Body of pancreas (tissue), 4 donors: Measurements from ENCODE around the gene NOP56. TPM values are rescaled to one million over a fixed set of nuclear protein-coding genes. Genes with fewer than 3 reads are reported as not detected.
"Not testable (repeated sequence)": the region's sequence is repeated elsewhere in the genome, so short reads cannot be mapped to it uniquely, and the experiment has no call there.

ENCODE experiments used
- ATAC-seq: fragments of 150-250 bp; one replicate; pipeline ENCODE4 v1.9.1; 2016
- DNase-seq, 4 donors: peaks; one replicate each; pipeline ENCODE4 v3.0.0-alpha.2; 2019
- H3K27ac ChIP-seq, 4 donors: fragments of 200-600 bp; sonication (generic); 1 replicate in 3 of 4; 2 replicates in 1 of 4; pipeline versions ENCODE4 v1.5.1 to v1.6.1; 2016 to 2019; ENCODE audit warnings: mild to moderate bottlenecking in 1 of 4, mixed read lengths in 1 of 4, moderate library complexity in 1 of 4
- H3K27me3 ChIP-seq, 2 donors: fragments of 200-600 bp; sonication (generic); one replicate each; pipeline ENCODE4 v1.6.0; 2016; ENCODE audit warnings: mild to moderate bottlenecking in 1 of 2
- H3K36me3 ChIP-seq, 2 donors: fragments of 200-600 bp; sonication (generic); replicated peaks in 1 of 2; 2 replicates each; pipeline ENCODE4 v1.5.1; 2016; ENCODE audit warnings: low read depth in 2 of 2; ENCODE audit not compliant: insufficient read depth in 1 of 2
- H3K4me1 ChIP-seq: fragments of 200-600 bp; sonication (generic); one replicate; pipeline ENCODE4 v1.6.0; 2016
- H3K4me3 ChIP-seq, 2 donors: fragments of 200-600 bp; sonication (generic); 1 replicate in 1 of 2; 2 replicates in 1 of 2; pipeline ENCODE4 v1.5.1; 2016 to 2019
- H3K9me3 ChIP-seq, 3 donors: fragments of 200-600 bp; sonication (generic); 1 replicate in 2 of 3; 2 replicates in 1 of 3; pipeline ENCODE4 v1.5.1; 2016
- CTCF ChIP-seq, 7 experiments: fragments of 450-650 bp in 4 of 7; fragments of 200-600 bp in 3 of 7; sonication (generic) in 3 of 7; IDR thresholded peaks; one replicate each; pipeline ENCODE4 v1.5.1; 2016 to 2019; ENCODE audit warnings: antibody characterized with exemption in 7 of 7
- POLR2A ChIP-seq, 3 donors: fragments of 450-650 bp; IDR thresholded peaks; one replicate each; pipeline ENCODE4 v1.6.1; 2016; ENCODE audit warnings: antibody characterized with exemption in 3 of 3, mild to moderate bottlenecking in 2 of 3
- WGBS, 2 donors: methylation state at CpG; one replicate each; pipeline ENCODE4 v1.1.5; 2017; 5-methylcytosine and 5-hydroxymethylcytosine counted together
- intact Hi-C: fragments of 100-400 bp; cut with DNase I; formaldehyde crosslinking; loops from one replicate; pipeline ENCODE4 v1.15.1; 2023
- total RNA-seq, 2 donors: library from RNA; depleted of rRNA; stranded (reverse); fragments of >200 nt; gene quantifications; one replicate each; pipeline ENCODE4 v1.1.0, GENCODE V29; 2016

The NOP56 gene
- total RNA-seq, 2 donors from 2014 or later: 57.1 to 165 TPM

DNA sequence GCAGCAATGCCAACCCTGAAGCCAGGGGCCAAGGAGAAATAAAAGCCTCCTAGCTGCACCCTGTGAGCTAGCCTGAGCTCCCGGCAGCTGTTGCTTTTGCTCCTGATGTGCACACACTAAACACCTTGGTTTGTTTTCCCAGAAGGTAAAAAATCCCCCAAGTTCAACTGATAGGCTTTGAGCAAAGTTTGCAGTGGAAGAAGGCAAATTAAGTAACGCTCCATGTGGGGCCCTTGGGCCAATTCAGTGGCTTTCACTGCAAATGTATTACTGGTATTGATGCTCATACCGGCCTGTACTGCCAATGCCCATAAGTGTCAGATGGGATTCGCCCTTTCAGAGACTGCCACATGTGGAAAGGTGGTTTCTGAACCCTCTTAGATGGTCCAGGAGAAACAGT lies 21.0 kb downstream of the NOP56 start:
- TF ChIP-seq POLR2A (IDR thresholded peaks at IDR 0.05) (no peak), CTCF (IDR thresholded peaks at IDR 0.05) (no peak)

DNA sequence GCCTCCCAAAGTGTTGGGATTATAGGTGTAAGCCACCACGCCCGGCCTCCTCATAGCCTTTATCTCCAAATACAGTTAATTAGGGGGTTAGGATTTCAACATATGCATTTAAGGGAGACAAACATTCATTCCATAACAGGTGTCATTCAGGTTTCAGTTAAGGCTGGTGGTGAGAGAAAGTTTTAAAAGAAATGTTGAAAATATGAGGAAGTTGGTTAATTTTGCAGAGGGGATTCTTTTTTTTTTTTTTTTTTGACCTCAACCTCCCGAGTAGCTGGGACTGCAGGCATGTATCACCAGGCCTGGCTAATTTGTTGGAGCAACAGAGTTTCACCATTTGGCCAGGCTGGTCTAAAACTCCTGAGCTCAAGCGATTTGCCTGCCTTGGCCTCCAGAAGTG lies 27.6 kb downstream of the NOP56 start:
- no peak for TF ChIP-seq CTCF (IDR thresholded peaks at IDR 0.05)
- no peak for TF ChIP-seq POLR2A (IDR thresholded peaks at IDR 0.05)
- no peak overlapping the region for H3K4me3 ChIP-seq
- DNase-seq: no peak
- H3K4me1 ChIP-seq: no peaks in the 10 kb centered on the region
- ATAC-seq: no peak
- no peaks in the 10 kb centered on the region for H3K36me3 ChIP-seq
- no peak overlapping the region for H3K27ac ChIP-seq
- H3K9me3 ChIP-seq: no peaks in the 10 kb centered on the region
- intact Hi-C loops: no loop called here
- H3K27me3 ChIP-seq: no peaks in the 10 kb centered on the region
- WGBS, 2 donors: 49 to 54% methylated on average over 4 of the region's 4 CpGs

More for the DNA sequence above, 21.0 kb downstream of the NOP56 start:
- Histone ChIP-seq H3K4me3 (no peak overlapping the region), H3K9me3 (no peaks in the 10 kb centered on the region), H3K27me3 (no peaks in the 10 kb centered on the region), H3K36me3 (no peaks in the 10 kb centered on the region), H3K27ac (no peak overlapping the region), H3K4me1 (no peaks in the 10 kb centered on the region)
- ATAC-seq (no peak), DNase-seq (no peak)
- intact Hi-C loops: no loop called here
- WGBS, 2 donors: 70 to 83% methylated on average over 3 to 4 of the region's 4 CpGs

DNA sequence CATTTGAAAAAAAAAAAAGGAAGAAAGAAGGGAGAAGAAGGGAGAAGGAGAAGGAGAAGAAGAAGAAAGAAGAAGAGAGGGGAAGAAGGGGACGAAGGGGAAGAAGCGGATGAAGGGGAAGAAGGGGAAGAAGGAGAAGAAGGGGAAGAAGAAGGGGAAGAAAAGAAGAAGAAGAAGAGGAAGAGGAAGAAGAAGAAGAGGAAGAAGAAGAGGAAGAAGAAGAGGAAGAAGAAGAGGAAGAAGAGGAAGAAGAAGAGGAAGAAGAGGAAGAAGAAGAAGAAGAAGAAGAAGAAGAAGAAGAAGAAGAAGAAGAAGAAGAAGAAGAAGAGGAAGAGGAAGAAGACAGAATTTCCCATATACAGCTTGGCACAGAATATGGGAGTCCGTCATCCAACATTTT lies 29.6 kb downstream of the NOP56 start:
- DNase-seq, H3K4me1 ChIP-seq, H3K4me3 ChIP-seq, H3K36me3 ChIP-seq, H3K9me3 ChIP-seq, intact Hi-C loops, H3K27ac ChIP-seq, ATAC-seq, H3K27me3 ChIP-seq: not testable (repeated sequence)
- 77 to 80% methylated on average over 3 of the region's 3 CpGs for WGBS, 2 donors

DNA sequence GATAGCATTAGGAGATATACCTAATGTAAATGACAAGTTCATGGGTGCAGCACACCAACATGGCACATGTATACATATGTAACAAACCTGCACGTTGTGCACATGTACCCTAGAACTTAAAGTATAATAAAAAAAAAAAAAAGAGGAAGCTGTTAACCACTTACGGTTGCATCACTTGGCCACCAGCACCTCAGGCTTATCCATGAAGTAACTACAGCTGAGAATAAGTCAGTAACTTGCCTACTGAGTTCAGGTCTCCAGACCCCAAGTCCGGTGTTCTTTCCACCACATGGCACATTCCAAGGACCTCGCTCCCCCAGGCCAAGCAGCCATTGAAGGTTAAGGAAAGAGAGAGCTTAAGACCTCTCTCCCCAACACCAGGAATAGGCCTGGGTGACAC lies 32.4 kb downstream of the NOP56 start:
- not testable (repeated sequence) for ATAC-seq

DNA sequence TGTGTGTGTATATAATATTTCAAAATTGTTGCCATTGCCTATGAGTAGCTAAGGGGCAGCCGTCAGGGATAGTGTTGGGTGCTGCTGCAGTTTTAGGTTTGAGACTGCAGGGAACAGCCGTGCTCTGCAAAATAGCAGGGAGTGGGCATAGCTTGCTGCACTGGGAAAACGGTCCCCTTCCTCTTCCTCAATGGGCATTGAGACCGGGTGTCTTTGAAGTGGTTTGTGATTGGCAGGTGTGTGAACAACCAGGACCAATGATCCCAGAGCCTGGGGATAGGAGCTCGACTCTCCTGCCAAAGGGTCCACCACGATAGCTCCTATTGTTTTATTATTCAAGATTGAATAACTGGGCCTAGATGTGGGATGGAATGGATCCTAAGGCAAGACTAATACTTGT lies 35.1 kb downstream of the NOP56 start:
- intact Hi-C loops: no loop called here
- 40 to 46% methylated on average over 6 of the region's 6 CpGs for WGBS, 2 donors
- H3K27ac ChIP-seq: no peak overlapping the region
- DNase-seq (no peak), ATAC-seq (no peak)
- H3K4me3 ChIP-seq: no peak overlapping the region
- peaks cover 0 to 7% of the 10 kb centered on the region in 2 donors for H3K27me3 ChIP-seq
- H3K4me1 ChIP-seq: peaks cover 8% of the 10 kb centered on the region
- H3K36me3 ChIP-seq: no peaks in the 10 kb centered on the region
- TF ChIP-seq POLR2A (IDR thresholded peaks at IDR 0.05) (no peak), CTCF (IDR thresholded peaks at IDR 0.05) (no peak)
- H3K9me3 ChIP-seq: no peaks in the 10 kb centered on the region

More for the DNA sequence above, 32.4 kb downstream of the NOP56 start:
- intact Hi-C loops, H3K4me1 ChIP-seq, H3K27me3 ChIP-seq, DNase-seq, H3K27ac ChIP-seq, H3K9me3 ChIP-seq, H3K36me3 ChIP-seq, H3K4me3 ChIP-seq: not testable (repeated sequence)
- WGBS, 2 donors: 56 to 65% methylated on average over 4 of the region's 4 CpGs

DNA sequence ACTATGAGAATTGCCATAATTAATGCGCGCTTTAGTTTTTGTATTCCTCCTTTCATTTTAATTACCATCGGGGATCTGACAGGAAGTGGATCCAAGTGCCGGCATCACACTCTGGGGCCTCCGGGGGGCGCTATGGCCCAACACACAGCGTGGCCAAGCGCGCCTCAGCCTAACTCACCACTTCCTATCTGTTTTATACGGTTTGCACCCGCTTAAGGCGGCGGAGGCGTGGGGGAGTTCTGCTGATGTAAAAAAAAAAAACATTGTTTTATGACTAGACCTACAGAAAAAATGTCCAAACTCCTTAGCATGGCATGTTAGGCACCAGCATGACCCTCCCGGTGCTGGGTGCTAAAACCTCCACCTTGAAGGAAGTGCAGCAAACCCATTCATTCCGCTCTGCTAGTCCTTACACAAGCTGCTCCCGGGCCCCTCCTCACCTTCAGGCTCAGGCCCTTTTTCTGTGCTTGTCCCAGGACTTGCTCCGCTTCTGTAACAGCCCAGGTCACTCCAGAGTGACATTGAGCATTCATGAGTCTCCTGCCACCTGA lies 35.7 kb downstream of the NOP56 start:
- Histone ChIP-seq H3K9me3 (no peaks in the 10 kb centered on the region), H3K36me3 (no peaks in the 10 kb centered on the region), H3K4me3 (no peak overlapping the region), H3K27ac (no peak overlapping the region), H3K4me1 (peaks cover 8% of the 10 kb centered on the region), H3K27me3 (peaks cover 0 to 7% of the 10 kb centered on the region in 2 donors)
- ATAC-seq (no peak), DNase-seq (peak; percentile 26 to 60 (median 57))
- intact Hi-C loops: no loop called here
- TF ChIP-seq POLR2A (IDR thresholded peaks at IDR 0.05) (no peak), CTCF (IDR thresholded peaks at IDR 0.05) (peak in 6 of 7 experiments; percentile 33 to 62 (median 52))
- 19 to 26% methylated on average over 17 to 18 of the region's 18 CpGs for WGBS, 2 donors
